Measurements from ENCODE around the gene CCP110. TPM values are rescaled to one million over a fixed set of nuclear protein-coding genes. Genes with fewer than 3 reads are reported as not detected.

The CCP110 gene, protein sequence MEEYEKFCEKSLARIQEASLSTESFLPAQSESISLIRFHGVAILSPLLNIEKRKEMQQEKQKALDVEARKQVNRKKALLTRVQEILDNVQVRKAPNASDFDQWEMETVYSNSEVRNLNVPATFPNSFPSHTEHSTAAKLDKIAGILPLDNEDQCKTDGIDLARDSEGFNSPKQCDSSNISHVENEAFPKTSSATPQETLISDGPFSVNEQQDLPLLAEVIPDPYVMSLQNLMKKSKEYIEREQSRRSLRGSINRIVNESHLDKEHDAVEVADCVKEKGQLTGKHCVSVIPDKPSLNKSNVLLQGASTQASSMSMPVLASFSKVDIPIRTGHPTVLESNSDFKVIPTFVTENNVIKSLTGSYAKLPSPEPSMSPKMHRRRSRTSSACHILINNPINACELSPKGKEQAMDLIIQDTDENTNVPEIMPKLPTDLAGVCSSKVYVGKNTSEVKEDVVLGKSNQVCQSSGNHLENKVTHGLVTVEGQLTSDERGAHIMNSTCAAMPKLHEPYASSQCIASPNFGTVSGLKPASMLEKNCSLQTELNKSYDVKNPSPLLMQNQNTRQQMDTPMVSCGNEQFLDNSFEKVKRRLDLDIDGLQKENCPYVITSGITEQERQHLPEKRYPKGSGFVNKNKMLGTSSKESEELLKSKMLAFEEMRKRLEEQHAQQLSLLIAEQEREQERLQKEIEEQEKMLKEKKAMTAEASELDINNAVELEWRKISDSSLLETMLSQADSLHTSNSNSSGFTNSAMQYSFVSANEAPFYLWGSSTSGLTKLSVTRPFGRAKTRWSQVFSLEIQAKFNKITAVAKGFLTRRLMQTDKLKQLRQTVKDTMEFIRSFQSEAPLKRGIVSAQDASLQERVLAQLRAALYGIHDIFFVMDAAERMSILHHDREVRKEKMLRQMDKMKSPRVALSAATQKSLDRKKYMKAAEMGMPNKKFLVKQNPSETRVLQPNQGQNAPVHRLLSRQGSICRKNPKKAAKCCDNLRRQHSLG
- 13.5 and 15.4 TPM in 2 replicates for total RNA-seq (2014; rRNA removed; shearing (Covaris generic))

DNA sequence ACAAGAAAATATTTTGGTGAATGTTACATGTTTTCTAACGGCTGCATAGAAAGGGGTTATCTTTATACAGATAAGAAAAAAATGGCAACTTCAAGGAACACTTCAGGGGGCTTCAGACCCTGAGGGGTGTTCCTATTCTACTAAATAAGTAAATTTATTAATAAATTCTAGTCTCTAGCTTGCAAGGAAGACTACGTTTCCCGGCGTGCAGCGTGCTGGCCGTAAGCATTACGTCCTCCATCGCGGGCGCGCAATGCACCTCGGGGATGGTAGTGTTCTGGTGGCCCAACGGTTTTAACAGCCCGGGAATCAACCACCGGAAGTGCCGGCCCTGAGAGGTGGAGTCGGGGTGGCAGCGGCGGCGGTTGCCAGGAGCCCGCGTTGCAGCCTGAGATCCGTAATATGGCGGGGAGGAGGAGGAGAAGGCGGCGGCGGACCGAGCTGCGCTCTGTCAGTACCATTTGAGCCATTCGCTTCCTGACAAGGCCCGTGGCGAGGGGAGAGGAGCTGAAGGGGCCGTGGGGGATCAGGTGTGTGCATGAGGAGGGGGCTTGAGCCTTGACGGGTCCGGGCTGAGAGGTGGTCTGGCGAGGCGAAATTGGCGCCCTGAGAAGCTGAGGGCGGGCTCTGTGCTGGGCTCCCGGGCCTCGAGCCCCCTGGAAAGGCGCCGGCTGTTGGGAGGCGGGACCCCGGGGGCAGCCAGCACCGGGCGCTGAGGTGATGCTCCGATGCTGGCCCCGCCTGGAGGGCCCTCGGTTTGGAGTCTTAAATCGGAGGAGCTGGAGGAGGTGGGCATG, at the start of gene CCP110:
TSS of gene CCP110 (plus strand) at position 384 of the 797 bp plus-strand sequence. CDS start 3,940 bp downstream, outside the sequence.
- peak; percentile 94 for DNase-seq (ENCODE audit: low read depth)

DNA sequence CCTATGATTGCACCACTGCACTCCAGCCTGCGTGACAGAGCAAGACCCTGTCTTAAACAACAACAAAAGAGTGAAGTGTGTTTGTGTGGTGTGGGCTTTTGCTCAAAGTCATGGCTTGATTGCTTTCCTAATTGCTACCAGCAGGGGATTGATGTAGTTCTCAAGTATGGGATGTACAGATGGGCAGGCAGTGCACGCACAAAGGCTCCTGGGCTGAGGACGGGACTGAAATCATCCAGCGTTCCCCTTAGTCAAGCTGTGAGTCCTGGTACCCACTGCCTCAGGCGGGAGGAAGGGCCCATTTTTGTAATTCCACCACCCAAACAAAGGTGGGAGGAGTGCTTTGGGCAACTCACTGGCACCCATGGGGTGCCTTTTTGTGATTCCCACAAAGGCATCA, 49.1 kb upstream of the CCP110 start:
- no peak for DNase-seq (ENCODE audit: low read depth)

DNA sequence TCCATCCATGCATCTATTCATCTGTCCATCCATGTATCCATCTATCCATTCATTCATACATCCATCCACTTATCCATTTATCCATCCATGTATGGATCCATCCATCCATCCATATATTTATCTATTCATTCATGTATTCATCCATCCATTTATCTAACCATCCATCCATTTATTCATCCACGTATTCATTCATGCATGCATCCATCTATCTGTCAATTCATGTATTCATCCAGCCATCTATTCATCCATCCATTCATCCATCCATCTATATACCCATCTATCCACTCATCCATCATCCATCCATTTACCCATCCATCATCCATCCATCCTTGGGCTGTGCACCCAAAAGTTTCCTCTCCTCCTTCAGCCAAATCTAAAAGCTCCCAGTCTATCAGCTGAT, 45.2 kb upstream of the CCP110 start:
- DNase-seq (ENCODE audit: low read depth) = no peak

DNA sequence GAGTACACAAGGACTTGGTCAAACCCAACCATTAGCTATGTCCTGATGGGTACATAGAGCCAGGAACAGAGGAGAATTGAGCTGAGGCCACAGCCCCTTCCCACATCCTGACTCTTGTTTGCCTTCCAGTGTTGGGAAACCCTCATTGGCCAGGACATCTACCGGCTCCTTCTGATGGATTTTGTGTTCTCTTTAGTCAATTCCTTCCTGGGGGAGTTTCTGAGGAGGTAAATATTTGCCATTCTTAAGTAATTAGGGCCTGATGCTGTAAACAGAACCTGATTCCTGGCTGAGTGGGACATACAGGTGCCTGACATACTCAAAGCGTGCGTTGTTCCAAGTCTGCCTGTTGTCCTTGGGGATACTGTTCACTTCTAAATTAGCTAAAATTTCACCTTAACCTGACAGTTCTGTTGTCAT, 44.4 kb upstream of the CCP110 start:
- DNase-seq (ENCODE audit: low read depth) = no peak

DNA sequence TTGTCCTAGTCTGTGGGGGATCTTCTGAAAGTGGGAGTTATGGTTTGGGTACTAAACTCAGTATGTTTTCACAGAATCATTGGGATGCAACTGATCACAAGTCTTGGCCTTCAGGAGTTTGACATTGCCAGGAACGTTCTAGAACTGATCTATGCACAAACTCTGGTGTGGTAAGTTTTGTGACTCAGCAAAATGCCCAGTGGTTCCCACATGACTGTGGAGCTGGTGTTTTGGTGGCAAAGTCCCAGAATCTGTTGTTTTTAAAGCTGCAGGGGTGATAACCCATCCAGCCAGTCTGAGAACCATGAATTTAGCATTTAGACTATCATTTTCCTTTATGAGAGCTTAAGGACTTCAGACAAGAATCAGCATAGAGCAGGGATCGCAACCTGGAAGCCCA, 42.4 kb upstream of the CCP110 start:
- peak; percentile 57 for DNase-seq (ENCODE audit: low read depth)

DNA sequence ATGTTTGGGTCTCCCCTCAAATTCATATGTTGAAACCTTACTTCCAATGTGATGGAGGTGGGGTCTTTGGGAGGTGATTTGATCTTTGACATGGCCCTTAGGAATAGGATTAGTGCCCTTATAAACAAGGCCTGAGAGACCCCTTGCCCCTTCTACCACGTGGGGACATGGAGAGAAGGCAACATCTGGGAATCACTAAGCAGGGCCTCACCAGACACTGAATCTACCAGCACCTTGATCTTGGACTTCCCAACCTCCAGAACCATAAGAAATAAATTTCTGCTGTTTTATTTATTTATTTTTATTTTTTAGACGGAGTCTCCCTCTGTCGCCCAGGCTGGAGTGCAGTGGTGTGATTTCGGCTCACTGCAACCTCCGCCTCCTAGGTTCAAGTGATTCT, 42.0 kb upstream of the CCP110 start:
- DNase-seq (ENCODE audit: low read depth) = no peak

DNA sequence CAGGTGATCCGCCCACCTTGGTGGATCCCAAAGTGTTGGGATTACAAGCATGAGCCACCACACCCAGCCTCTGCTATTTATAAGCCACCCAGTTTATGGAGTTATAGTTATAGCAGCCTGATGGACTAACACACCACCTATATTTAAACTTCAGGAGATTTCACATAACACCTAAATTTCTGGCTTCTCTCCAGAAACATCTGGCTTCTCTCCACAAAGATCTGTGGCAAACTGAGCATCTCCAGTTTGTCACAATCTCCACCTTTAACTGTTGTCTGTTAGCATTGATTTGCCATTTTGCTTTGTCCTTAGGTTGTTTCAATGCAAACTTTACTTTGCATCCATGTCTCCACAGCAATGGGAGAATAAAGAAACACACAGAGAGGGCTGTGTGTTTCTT, 41.5 kb upstream of the CCP110 start:
- no peak for DNase-seq (ENCODE audit: low read depth)

DNA sequence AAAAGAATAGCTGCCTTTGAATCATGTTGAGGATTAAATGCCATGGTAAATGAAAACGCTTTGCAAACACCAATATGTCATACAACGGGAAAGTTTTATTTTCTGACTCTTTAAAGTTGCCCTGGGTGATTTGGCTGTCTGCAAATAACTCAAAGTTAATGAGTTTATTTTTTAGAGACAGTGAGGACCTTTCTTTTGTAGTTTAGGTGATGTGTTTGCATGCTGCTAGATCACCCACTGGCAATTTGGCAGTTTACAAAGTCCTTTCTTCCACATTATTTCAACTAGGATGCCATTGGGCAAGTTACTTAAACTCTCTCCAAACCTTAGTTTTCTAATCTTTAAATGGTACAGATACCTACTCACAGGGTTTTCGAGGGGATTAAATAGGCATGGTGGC, 39.6 kb upstream of the CCP110 start:
- DNase-seq (ENCODE audit: low read depth) = no peak

DNA sequence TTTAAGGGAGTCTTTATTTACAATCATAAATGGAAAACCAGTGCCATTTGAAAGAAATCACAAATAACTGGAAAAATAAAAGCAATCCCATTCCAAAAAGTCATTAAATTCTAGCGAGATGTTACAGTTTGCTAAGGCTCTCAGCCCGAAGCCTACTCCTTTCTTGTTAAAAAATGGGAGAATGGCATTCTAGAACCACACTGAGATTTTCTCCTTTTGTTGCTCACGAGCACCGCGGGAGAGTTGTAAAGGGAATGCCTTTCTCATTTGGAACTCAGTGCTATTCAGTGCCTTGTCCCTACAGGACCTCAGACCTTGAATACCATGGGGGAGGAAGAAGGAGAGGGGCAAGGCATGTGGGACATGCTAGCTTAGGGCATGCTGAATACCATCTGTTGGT, 38.1 kb upstream of the CCP110 start:
- DNase-seq (ENCODE audit: low read depth) = no peak

DNA sequence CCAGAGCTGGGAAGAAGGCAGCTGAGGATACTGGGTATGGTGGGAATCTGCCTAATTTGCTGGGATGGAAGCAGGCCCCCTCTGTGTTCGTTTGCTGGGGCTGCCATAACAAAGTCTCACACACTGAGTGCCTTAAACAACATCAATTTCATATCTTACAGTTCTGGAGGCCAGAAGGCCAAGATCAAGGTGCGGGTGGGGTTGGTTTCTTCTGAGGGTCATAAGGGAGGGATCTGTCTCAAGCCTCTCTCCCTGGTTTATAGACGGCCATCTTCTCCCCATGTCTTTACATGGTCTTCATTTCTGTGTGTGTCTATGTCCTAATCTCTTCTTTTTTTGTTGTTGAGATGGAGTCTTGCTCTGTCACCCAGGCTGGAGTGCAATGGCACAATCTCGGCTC, 37.7 kb upstream of the CCP110 start:
- DNase-seq (ENCODE audit: low read depth) = no peak

DNA sequence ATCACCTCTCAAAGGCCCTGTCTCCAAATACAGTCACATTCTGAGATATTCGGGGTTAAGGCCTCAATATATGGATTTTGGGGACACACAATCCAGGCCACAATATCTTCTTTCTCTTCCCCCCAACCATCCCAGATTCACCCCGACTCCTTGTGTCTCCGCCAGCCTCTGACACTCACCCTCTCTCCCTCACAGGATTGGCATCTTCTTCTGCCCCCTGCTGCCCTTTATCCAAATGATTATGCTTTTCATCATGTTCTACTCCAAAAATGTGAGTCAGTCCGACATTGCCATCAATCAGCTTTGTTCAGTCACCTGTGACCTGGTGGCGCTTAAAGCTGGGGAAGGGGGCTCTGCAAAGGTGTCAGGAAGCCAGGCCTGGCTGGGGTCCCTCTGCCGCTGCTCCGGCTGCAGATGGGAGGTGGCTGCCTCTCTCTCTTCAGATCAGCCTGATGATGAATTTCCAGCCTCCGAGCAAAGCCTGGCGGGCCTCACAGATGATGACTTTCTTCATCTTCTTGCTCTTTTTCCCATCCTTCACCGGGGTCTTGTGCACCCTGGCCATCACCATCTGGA, 36.9 kb upstream of the CCP110 start:
- no peak for DNase-seq (ENCODE audit: low read depth)

DNA sequence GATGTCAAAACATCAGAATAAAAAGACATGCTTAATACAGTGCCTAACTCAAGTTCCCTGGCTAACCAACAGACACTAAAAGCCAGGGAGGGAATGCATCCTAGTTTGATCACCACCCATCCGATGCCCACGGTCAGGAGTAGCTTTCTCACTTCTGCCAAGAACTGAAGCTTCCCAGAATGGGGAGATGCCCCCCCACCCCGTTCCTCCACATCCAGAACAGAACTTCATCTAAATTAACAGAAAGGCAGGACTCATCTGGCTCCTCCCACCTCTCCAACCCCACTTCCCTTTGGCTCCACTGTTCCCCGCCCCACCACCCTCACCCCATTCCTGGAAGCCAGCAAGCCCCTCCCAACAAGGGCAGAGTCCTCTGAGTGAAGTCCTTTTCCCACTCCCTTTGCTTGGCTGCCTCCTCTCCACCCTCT, 35.5 kb upstream of the CCP110 start:
- DNase-seq (ENCODE audit: low read depth) = no peak

DNA sequence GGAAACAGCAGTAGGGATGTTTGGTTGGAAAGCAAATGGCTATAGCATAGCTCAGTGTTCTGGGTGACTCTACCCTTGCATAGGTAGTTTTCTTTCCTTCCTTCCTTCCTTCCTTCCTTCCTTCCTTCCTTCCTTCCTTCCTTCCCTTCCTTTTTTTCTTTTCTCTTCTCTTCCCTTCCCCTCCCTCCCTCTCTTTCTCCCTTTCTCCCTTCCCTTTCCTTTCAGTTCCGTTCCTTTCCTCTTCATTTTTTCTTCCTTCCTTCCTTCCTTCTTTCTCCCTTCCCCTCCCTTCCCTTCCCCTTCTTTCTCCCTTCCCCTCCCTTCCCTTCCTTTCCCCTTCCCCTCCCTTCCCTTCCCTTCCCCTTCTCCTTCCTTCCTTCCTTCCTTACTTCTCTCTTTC, 33.1 kb upstream of the CCP110 start:
- no peak for DNase-seq (ENCODE audit: low read depth)

DNA sequence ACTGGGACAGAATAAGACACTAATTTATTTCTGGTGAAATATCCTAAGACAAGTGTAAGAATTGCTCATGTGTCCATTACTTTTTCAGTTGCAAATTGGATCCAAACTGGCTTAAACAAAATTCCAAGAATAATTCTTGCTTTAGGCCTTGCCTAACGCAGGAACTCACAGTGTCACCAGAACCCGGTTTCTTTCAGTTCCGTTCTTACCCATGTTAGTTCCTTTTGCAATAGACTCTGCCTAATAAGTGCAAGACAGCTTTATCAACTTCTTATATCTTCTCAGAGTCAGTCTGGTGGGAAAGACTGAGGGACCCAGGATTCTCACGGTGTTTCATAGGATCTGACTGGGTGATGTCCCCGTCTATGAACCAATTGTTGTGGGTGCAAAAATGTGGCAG, 26.6 kb upstream of the CCP110 start:
- DNase-seq (ENCODE audit: low read depth) = no peak

DNA sequence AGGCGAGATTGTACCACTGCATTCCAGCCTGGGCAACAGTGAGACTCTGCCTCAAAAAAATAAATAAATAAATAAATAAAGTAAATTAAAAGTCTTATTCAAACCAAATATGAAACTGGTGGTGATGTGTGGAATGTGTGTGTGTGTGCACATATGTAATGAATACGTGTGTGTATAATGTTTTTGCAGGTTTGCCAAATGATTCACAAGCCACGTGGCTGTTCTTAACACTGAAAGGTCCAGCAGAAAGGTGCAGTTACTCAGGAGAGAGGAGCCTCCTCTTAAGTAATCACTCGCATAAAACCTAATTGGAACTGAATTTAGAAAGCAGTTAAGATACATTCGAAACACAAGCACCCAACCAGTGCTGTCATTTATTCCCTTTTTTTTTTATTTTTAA, 24.7 kb upstream of the CCP110 start:
- no peak for DNase-seq (ENCODE audit: low read depth)

DNA sequence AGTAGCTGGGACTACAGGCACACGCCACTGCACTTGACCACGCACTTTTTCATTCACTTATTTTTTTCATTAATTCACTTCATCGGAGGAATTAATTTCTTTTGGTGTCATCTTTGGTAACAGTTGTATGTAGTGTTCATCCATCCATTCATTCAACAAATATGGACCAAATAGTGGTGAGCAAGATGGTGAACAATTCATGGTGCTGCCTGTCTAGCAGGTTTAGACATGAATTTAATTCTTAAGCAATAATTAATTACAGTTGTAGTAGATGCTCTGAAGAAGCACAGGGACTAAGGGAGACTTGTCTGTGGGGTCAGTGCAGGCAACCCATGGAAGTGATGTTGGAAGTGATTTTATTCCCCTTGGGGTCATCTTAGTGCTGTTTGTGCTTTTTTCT, 24.3 kb upstream of the CCP110 start:
- no peak for DNase-seq (ENCODE audit: low read depth)

DNA sequence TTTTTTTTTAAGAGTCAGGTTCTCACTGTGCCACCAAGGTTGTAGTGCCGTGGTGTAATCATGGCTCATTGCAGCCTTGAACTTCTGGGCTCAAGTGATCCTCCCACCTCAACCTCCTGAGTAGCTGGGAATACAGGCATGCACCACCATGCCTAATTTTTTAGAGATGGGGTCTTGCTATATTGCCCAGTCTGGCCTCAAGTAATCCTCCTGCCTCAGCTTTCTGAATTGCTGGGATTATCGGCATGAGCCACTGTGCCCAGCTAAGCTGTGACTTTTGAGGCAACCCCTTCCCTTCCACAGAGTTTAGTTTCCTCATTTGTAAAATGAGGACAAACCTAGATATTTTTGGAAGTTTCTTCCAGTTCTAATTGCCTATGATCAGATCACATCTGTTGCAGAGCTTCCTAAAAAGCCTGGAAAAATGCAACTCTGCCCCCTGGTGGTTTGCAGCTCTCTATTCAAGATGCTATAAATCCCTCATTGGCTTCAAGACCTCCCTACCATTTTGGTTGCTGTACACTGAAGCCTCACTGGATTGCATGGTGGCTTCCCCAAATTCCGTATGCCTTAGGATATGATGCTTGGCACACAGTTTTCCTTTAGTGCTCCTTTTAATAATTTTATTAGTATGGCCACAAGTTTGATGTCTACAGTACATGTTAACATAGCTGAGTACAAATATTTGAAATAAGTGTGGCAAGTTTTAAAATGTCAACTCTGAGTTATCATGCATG, 21.2 kb upstream of the CCP110 start:
- DNase-seq (ENCODE audit: low read depth) = peak; percentile 66

DNA sequence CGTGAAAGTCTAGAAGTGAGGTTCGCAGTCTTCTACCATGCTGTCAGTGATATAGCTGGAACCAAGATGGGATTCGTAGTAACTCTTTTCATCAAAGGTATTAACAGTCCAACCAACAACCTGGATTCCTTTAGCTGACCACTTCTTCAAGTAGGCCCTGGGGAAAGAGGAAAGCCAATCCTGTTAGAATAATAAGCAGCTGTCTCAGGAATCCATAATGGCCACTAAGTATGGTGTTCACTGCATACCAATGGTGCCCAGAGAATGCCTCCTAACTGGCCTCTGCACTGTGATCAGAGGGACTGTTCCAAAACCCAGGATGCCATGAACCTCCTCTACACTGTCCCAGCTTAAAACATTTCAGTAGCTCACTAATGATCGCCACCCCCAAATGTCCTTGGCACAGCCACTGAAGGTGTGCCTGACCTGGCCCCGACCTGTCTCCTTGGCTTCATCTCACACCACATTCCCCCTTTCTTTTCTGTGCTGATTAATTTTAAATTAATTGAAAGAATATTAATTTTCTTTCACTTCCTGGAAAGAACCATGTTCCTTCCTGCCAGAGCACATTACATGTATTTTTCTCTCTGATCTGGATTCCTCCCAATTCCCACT, 20.2 kb upstream of the CCP110 start:
- no peak for DNase-seq (ENCODE audit: low read depth)

DNA sequence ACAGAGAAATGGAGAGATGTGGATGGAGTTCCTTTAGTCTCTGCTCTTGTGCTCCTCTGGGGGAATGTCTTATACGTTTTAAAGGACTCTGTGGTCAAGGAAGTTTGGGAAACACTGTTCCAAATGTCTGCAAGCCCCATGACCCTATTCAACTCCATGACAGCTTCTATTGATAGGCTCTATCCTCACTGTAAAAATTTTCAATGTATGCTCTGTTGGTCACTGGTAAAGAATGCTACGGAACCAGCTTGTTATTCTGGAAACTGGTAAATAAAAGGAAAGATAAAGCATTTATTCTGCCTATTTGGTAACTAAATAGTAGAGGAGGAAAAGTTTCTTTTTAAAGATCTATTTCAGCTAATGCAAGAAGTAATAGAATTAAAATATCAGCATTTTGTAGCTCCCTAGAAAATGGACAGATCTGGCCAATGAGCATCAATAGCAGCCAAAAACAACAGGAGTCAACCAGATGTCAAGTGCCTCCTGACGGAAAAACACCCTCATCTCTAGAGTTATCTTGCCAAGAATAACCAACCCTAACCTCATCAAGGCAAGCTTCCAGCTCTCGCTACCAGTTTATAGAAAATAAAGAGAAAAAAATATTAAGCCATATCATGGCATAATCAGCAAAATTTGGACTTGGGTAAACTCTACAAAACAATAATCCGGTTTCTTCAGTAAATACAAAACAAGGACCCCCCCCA, 18.0 kb upstream of the CCP110 start:
- peak; percentile 29 for DNase-seq (ENCODE audit: low read depth)

DNA sequence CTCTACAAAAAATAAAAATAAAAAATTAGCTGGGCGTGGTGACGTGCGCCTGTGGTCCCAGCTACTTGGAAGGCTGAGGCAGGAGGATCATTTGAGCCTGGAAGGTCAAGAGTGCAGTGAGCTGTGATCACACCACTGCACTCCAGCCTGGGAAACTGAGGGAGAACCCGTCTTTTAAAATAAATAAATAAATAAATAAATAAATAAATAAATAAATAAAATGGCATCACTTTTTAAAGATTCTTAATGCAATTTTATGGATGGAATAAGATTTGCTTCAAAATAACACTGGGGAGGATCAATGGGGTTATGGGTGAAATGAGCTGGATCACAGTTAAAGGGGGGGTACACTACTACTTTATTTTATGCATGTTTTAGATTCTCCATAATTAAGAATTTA, 16.8 kb upstream of the CCP110 start:
- DNase-seq (ENCODE audit: low read depth) = no peak

Measured in RPMI7951 (cell line).